Liver (tissue), 9 donors: Measurements from ENCODE around the gene CNTROB. TPM values are rescaled to one million over a fixed set of nuclear protein-coding genes. Genes with fewer than 3 reads are reported as not detected.

Source experiments
- DNase-seq: peaks from one replicate; pipeline ENCODE4 v3.0.0-alpha.2; 2017; ENCODE audit warnings: low spot score
- H3K27ac ChIP-seq, 2 donors: one replicate each; pipeline ENCODE4 v1.7.0; 2013; ENCODE audit warnings: inconsistent platforms in 2 of 2, low read length in 2 of 2, control low read depth in 1 of 2, low read depth in 1 of 2, mild to moderate bottlenecking in 1 of 2
- H3K27me3 ChIP-seq, 4 donors: one replicate each; pipeline versions ENCODE4 v1.6.1 to v1.7.0; 2013; ENCODE audit warnings: low read length in 3 of 4, inconsistent platforms in 1 of 4, mild to moderate bottlenecking in 1 of 4, moderate library complexity in 1 of 4; ENCODE audit not compliant: control insufficient read depth in 4 of 4, insufficient read depth in 4 of 4
- H3K36me3 ChIP-seq, 4 donors: one replicate each; pipeline versions ENCODE4 v1.6.1 to v1.7.0; 2013; ENCODE audit warnings: low read length in 3 of 4, mild to moderate bottlenecking in 3 of 4, low read depth in 1 of 4, moderate library complexity in 1 of 4; ENCODE audit not compliant: control insufficient read depth in 4 of 4, insufficient read depth in 3 of 4
- H3K4me1 ChIP-seq, 4 donors: one replicate each; pipeline versions ENCODE4 v1.6.1 to v1.7.0; 2013; ENCODE audit warnings: low read length in 3 of 4, mild to moderate bottlenecking in 3 of 4, moderate library complexity in 1 of 4; ENCODE audit not compliant: control insufficient read depth in 4 of 4, insufficient read depth in 4 of 4
- H3K4me3 ChIP-seq, 3 donors: one replicate each; pipeline versions ENCODE4 v1.6.1 to v1.7.0; 2013; ENCODE audit warnings: low read length in 3 of 3, control low read depth in 1 of 3, low read depth in 1 of 3, mild to moderate bottlenecking in 1 of 3
- H3K9ac ChIP-seq, 2 donors: one replicate each; pipeline ENCODE4 v1.7.0; 2013; ENCODE audit warnings: low read length in 2 of 2, mild to moderate bottlenecking in 2 of 2, moderate library complexity in 2 of 2, control low read depth in 1 of 2, low read depth in 1 of 2
- H3K9me3 ChIP-seq, 4 donors: one replicate each; pipeline versions ENCODE4 v1.6.1 to v1.7.0; 2013; ENCODE audit warnings: low read length in 3 of 4; ENCODE audit not compliant: control insufficient read depth in 4 of 4
- ATF3 ChIP-seq: IDR thresholded peaks from 2 replicates; pipeline ENCODE4 v1.6.1; 2016; ENCODE audit warnings: antibody characterized with exemption
- CTCF ChIP-seq: fragments of 150-350 bp; IDR thresholded peaks from 2 replicates; pipeline ENCODE4 v1.5.1; 2017; ENCODE audit warnings: improper control_type of control experiment, low read depth, low read length; ENCODE audit not compliant: missing input control
- EGR1 ChIP-seq, 2 donors: IDR thresholded peaks; 2 replicates each; pipeline ENCODE4 v1.6.1; 2016 to 2018; ENCODE audit warnings: antibody characterized with exemption in 2 of 2, low read depth in 2 of 2
- FOXA2 ChIP-seq: IDR thresholded peaks from 2 replicates; pipeline ENCODE4 v1.6.1; 2016; ENCODE audit warnings: antibody characterized with exemption
- GABPA ChIP-seq, 2 donors: IDR thresholded peaks in 1 of 2; conservative IDR thresholded peaks in 1 of 2; 2 replicates each; pipeline ENCODE4 v1.6.1; 2016; ENCODE audit warnings: antibody characterized with exemption in 2 of 2, mild to moderate bottlenecking in 1 of 2, moderate library complexity in 1 of 2
- HNF4A ChIP-seq, 2 donors: conservative IDR thresholded peaks; 2 replicates each; pipeline ENCODE4 v1.6.1; 2016; ENCODE audit warnings: antibody characterized with exemption in 2 of 2, mild to moderate bottlenecking in 2 of 2
- HNF4G ChIP-seq: IDR thresholded peaks from 2 replicates; pipeline ENCODE4 v1.6.1; 2016; ENCODE audit warnings: antibody characterized with exemption
- JUND ChIP-seq, 2 donors: IDR thresholded peaks; 2 replicates each; pipeline ENCODE4 v1.6.1; 2016; ENCODE audit warnings: antibody characterized with exemption in 2 of 2
- MAX ChIP-seq: IDR thresholded peaks from 2 replicates; pipeline ENCODE4 v1.6.1; 2016; ENCODE audit warnings: antibody characterized with exemption
- NR2F2 ChIP-seq: IDR thresholded peaks from 2 replicates; pipeline ENCODE4 v1.6.1; 2016; ENCODE audit warnings: antibody characterized with exemption
- RAD21 ChIP-seq, 2 donors: IDR thresholded peaks; 2 replicates each; pipeline ENCODE4 v1.6.1; 2016; ENCODE audit warnings: antibody characterized with exemption in 2 of 2, mild to moderate bottlenecking in 2 of 2
- REST ChIP-seq: IDR thresholded peaks from 2 replicates; pipeline ENCODE4 v1.6.1; 2016; ENCODE audit warnings: antibody characterized with exemption, mild to moderate bottlenecking
- RXRA ChIP-seq, 2 donors: IDR thresholded peaks; 2 replicates each; pipeline ENCODE4 v1.6.1; 2017 to 2018; ENCODE audit warnings: antibody characterized with exemption in 2 of 2, mild to moderate bottlenecking in 1 of 2
- SP1 ChIP-seq: IDR thresholded peaks from 2 replicates; pipeline ENCODE4 v1.6.1; 2018; ENCODE audit warnings: antibody characterized with exemption, mild to moderate bottlenecking
- TAF1 ChIP-seq: conservative IDR thresholded peaks from 2 replicates; pipeline ENCODE4 v1.6.1; 2016; ENCODE audit warnings: antibody characterized with exemption, mild to moderate bottlenecking
- YY1 ChIP-seq: IDR thresholded peaks from 2 replicates; pipeline ENCODE4 v1.6.1; 2016; ENCODE audit warnings: antibody characterized with exemption, mild to moderate bottlenecking
- ZBTB33 ChIP-seq: IDR thresholded peaks from 2 replicates; pipeline ENCODE4 v1.6.1; 2016; ENCODE audit warnings: antibody characterized with exemption
- WGBS: extraction: QIAGEN DNeasy Blood & Tissue Kit; methylation state at CpG from one replicate; pipeline ENCODE4 v1.1.7; 2013; 5-methylcytosine and 5-hydroxymethylcytosine counted together
- polyA plus RNA-seq, 2 donors: library from polyadenylated mRNA; stranded (reverse) in 1 of 2; unstranded in 1 of 2; fragments of 200-250 nt in 1 of 2; fragments of >200 nt in 1 of 2; fragmentation: Nextera tagmentation in 1 of 2; extraction: Ambion mirVana in 1 of 2; gene quantifications; one replicate each; pipeline versions ENCODE4 v1.2.1 to v1.2.3, GENCODE V29; 2013 to 2015
- total RNA-seq, 2 donors: library from RNA; depleted of rRNA; stranded (reverse); fragments of >200 nt; gene quantifications; one replicate each; pipeline ENCODE4 v1.2.3, GENCODE V29; 2014
- donor health status: healthy.
- donor health status: healthy.
- donor health status: healthy.
- donor health status: healthy.
- donor health status: healthy.

CNTROB gene
- 10 to 100 TPM; 10.5 to 12.0 TPM for total RNA-seq
- 1 to 10 TPM; 2.2 to 6.7 TPM for polyA plus RNA-seq

GRCh38 chr17:7931709-7932482 lies at the start of gene CNTROB, which contains the start of gene TRAPPC1:
CNTROB (plus strand) TSS chr17:7932206; CDS start chr17:7933080, 874 bp downstream.
TRAPPC1 (minus strand) TSS chr17:7931946; CDS start chr17:7931829, 117 bp downstream.
- peak within 1 kb of the TSS; percentile 69 to 95 (median 86) for H3K4me3 ChIP-seq
- H3K36me3 ChIP-seq = peaks cover 0 to 12% (median 9%) of the 10 kb centered on the region in 4 donors
- DNase-seq = peak; percentile 99
- under 1% methylated on average over 55 of the region's 55 CpGs for WGBS
- no peaks in the 10 kb centered on the region for H3K9me3 ChIP-seq
- TF ChIP-seq ATF3 (peak; percentile 62), MAX (peak; percentile 11), ZBTB33 (peak; percentile 98), CTCF (no peak), HNF4A (conservative IDR thresholded peaks at IDR 0.05) (no peak), GABPA (IDR thresholded peaks at IDR 0.05 in 1 of 2, conservative IDR thresholded peaks at IDR 0.05 in 1 of 2) (peak; percentile 90 to 95), SP1 (peak; percentile 75), RAD21 (IDR thresholded peaks at IDR 0.05) (no peak), FOXA2 (no peak), YY1 (peak; percentile 58), JUND (IDR thresholded peaks at IDR 0.05) (peak; percentile 77 to 85), REST (peak; percentile 44), HNF4G (no peak), TAF1 (no peak), EGR1 (IDR thresholded peaks at IDR 0.05; ENCODE audit: low read depth in 2 of 2) (no peak), NR2F2 (no peak), RXRA (IDR thresholded peaks at IDR 0.05) (peak; percentile 25 to 37)
- peak within 1 kb of the TSS; percentile 8 to 88 for H3K9ac ChIP-seq
- H3K27ac ChIP-seq = peak within 1 kb of the TSS; percentile 57 to 73
- no peaks in the 10 kb centered on the region for H3K27me3 ChIP-seq
- peaks cover 5 to 27% (median 17%) of the 10 kb centered on the region in 4 donors for H3K4me1 ChIP-seq
